Measurements from ENCODE around the gene EXOSC5. TPM values are rescaled to one million over a fixed set of nuclear protein-coding genes. Genes with fewer than 3 reads are reported as not detected.

EXOSC5 gene
- total and polyA plus RNA-seq, 9 of the 15 experiments (the other 6 are each of a cell fraction or from before 2014, with no cell fraction given), result 10.9 to 75.5 (median 37.8) TPM

GRCh38 chr19:41427647-41428480 lies 30.7 kb upstream of the EXOSC5 start (continued):
- TF ChIP-seq NR0B1 (IDR thresholded peaks at IDR 0.05; ENCODE audit: partially characterized antibody) (no peak), TAF1 (IDR thresholded peaks at IDR 0.05; ENCODE audit: control insufficient read depth, extremely low read depth, insufficient read depth, low read length, severe bottlenecking) (no peak), SAFB2 (IDR thresholded peaks at IDR 0.05; ENCODE audit: borderline replicate concordance, low read depth, low read length, severe bottlenecking) (no peak), HMG20B (CRISPR knock-in tag; IDR thresholded peaks at IDR 0.05) (no peak), TRIM25 (IDR thresholded peaks at IDR 0.05; ENCODE audit: borderline replicate concordance) (peak; percentile 46; the same call in 1 of the 2 replicates), MAFK (IDR thresholded peaks at IDR 0.05; ENCODE audit: low read length) (no peak), MYNN (IDR thresholded peaks at IDR 0.05) (no peak), MYNN (CRISPR knock-in tag; IDR thresholded peaks at IDR 0.05) (no peak), WHSC1 (IDR thresholded peaks at IDR 0.05; ENCODE audit: low read length) (no peak), POLR2AphosphoS2 (IDR thresholded peaks at IDR 0.05; ENCODE audit: low read length) (no peak), ZMIZ1 (IDR thresholded peaks at IDR 0.05; ENCODE audit: low read depth in 2 of 2, low read length in 2 of 2) (no peak), SMARCE1 (IDR thresholded peaks at IDR 0.05) (peak; percentile 93), NR4A1 (CRISPR knock-in tag; IDR thresholded peaks at IDR 0.05) (no peak), NR4A1 (tag; IDR thresholded peaks at IDR 0.05) (no peak), SIN3B (IDR thresholded peaks at IDR 0.05; ENCODE audit: low read depth) (no peak), E2F1 (CRISPR knock-in tag; IDR thresholded peaks at IDR 0.05) (no peak), POLR2G (IDR thresholded peaks at IDR 0.05; ENCODE audit: low read depth, low read length) (peak; percentile 6; the same call in 1 of the 2 replicates), FOXA3 (CRISPR knock-in tag; conservative IDR thresholded peaks at IDR 0.05 in 1 of 2, IDR thresholded peaks at IDR 0.05 in 1 of 2) (no peak), ZNF511 (CRISPR knock-in tag; IDR thresholded peaks at IDR 0.05) (no peak)
